PFSK-1 (cell line): ENCODE data around the gene SLC17A9.

Experiments
- FOXP2 ChIP-seq: optimal IDR thresholded peaks from 2 replicates; pipeline ENCODE3; 2011; ENCODE audit warnings: borderline replicate concordance, control low read depth, inconsistent platforms; ENCODE audit not compliant: insufficient read depth; ENCODE audit errors: extremely low read length, extremely low read depth
- POLR2AphosphoS5 ChIP-seq: IDR thresholded peaks from 2 replicates; pipeline ENCODE4 v1.6.1; 2012; ENCODE audit warnings: low read depth, mild to moderate bottlenecking, control low read depth, low read length, moderate library complexity
- REST ChIP-seq, 2 experiments: IDR thresholded peaks; 2 replicates each; pipeline versions ENCODE4 v1.6.1 to v1.8.0; 2011 to 2012; ENCODE audit warnings: low read depth in 2 of 2, low read length in 2 of 2, control low read depth in 1 of 2, inconsistent platforms in 1 of 2, mild to moderate bottlenecking in 1 of 2, moderate library complexity in 1 of 2; ENCODE audit not compliant: insufficient read depth in 1 of 2
- SIN3A ChIP-seq: IDR thresholded peaks from 2 replicates; pipeline ENCODE4 v1.6.1; 2012; ENCODE audit warnings: mild to moderate bottlenecking, low read length, moderate library complexity, borderline replicate concordance; ENCODE audit not compliant: insufficient read depth
- TAF1 ChIP-seq: IDR thresholded peaks from 2 replicates; pipeline ENCODE4 v1.6.1; 2012; ENCODE audit warnings: low read length, control low read depth, borderline replicate concordance; ENCODE audit not compliant: insufficient read depth

Gene SLC17A9

DNA sequence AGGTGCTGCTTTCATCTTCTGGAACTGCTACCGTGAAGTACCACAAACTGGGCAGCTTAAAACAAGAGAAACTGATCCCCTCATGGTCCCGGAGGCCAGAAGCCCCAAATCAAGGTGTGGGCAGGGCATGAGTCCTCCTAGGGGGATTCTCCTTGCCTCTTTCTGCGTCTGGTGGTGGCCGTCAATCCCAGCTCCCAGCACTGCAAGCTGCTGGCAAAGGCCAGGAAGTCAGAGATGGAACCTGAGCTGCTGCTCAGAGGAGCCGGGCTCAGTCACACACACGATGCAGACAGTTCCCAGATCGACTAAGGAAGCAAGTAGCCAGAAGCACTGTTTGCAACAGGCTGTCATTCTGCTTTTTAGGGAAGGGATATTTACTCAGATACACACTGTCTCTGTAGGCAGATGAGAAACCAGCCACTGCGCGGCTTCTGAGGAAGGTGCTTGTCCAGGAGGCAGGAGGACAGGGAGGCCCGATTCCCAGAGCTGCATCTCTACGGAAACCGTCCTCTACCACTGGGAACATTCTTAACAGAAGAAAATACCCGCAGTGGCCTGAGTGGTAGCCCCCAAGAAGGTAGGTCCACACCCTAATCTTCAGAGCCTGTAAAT is 38.8 kb downstream of the SLC17A9 start:
- TF ChIP-seq REST (IDR thresholded peaks at IDR 0.05; ENCODE audit: insufficient read depth in 1 of 2, low read depth in 2 of 2, low read length in 2 of 2), result no peak
- no peak for TF ChIP-seq TAF1
- TF ChIP-seq SIN3A, result no peak
- no peak for TF ChIP-seq FOXP2
- TF ChIP-seq POLR2AphosphoS5, result no peak

DNA sequence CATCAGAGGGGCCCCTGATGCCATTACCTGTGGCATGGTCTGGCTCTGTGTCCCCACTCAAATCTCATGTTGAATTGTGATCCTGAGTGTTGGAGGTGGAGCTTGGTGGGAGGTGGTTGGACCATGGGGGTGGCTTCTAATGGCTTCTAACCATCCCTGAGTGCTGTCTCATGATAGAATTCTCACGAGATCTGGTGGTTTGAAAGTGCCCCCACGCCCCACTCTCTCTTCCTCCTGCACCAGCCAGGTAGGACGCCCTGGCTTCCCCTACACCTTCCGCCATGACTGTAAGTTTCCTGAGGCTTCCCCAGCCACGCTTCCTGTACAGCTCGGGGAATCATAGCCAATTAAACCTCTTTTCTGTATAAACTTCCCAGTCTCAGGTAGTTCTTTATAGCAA is 39.4 kb downstream of the SLC17A9 start:
- TF ChIP-seq FOXP2, result no peak
- TF ChIP-seq SIN3A, result no peak
- no peak for TF ChIP-seq POLR2AphosphoS5
- TF ChIP-seq TAF1, result no peak
- TF ChIP-seq REST (IDR thresholded peaks at IDR 0.05; ENCODE audit: insufficient read depth in 1 of 2, low read depth in 2 of 2, low read length in 2 of 2), result no peak

- TF ChIP-seq SIN3A, result no peak
- no peak for TF ChIP-seq FOXP2
- no peak for TF ChIP-seq TAF1
- TF ChIP-seq POLR2AphosphoS5, result no peak
- no peak for TF ChIP-seq REST (IDR thresholded peaks at IDR 0.05; ENCODE audit: insufficient read depth in 1 of 2, low read depth in 2 of 2, low read length in 2 of 2)
These were observed 41.5 kb downstream of the SLC17A9 start for GRCh38 chr20:62993856-62994494.

DNA sequence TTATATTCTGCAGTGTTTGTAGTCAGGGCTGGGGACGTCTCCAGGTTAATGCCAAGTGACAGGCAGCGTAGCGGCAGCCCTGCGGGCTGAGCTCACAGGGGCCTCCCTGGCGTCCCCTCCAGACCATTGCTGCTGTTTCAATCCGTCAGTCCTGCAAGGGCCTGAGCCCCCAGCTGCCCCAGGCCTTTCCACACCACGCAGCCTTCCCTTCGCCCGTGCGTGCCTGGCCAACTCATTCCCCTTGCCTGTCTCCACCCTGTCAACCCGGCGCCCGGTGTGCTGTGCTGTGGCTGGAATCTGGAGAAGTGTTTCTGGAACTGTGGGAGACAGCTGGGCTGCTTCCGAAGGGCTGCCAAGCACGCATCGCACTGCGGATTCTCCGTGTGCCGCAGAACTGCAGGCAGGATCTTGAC is 42.4 kb downstream of the SLC17A9 start:
- TF ChIP-seq SIN3A (no peak), TAF1 (no peak), FOXP2 (no peak), REST (IDR thresholded peaks at IDR 0.05; ENCODE audit: insufficient read depth in 1 of 2, low read depth in 2 of 2, low read length in 2 of 2) (no peak), POLR2AphosphoS5 (no peak)
